H1 (cell line): ENCODE results near the gene UBE3B. TPM values are rescaled to one million over a fixed set of nuclear protein-coding genes. Genes with fewer than 3 reads are reported as not detected.

ENCODE experiments used
- ASH2L ChIP-seq: fragments of 200-600, 300-600 bp; sonication (generic); IDR thresholded peaks from one replicate; pipeline ENCODE4 v1.7.1; 2017; ENCODE audit warnings: low read length
- BACH1 ChIP-seq: IDR thresholded peaks from 2 replicates; pipeline ENCODE4 v1.6.1; 2012; ENCODE audit warnings: low read length, improper control_type of control experiment
- CBX8 ChIP-seq: fragments of 300-800, 300-1000 bp; sonication (generic); IDR thresholded peaks from 2 replicates; pipeline ENCODE4 v1.7.1; 2016; ENCODE audit warnings: low read depth, low read length, borderline replicate concordance
- CHD2 ChIP-seq: IDR thresholded peaks from 2 replicates; pipeline ENCODE4 v1.6.1; 2012; ENCODE audit warnings: low read length, improper control_type of control experiment
- CTBP2 ChIP-seq: IDR thresholded peaks from 2 replicates; pipeline ENCODE4 v1.7.0; 2011; ENCODE audit warnings: borderline replicate concordance, mild to moderate bottlenecking, moderate library complexity, mixed read lengths, low read length; ENCODE audit not compliant: insufficient read depth, insufficient read length
- GABPA ChIP-seq: IDR thresholded peaks from 2 replicates; pipeline ENCODE4 v1.6.1; 2011; ENCODE audit warnings: mild to moderate bottlenecking, low read length, moderate library complexity, borderline replicate concordance; ENCODE audit not compliant: insufficient read depth
- KDM5A ChIP-seq: fragments of 200-600 bp; IDR thresholded peaks from 2 replicates; pipeline ENCODE4 v1.7.1; 2012; ENCODE audit warnings: mild to moderate bottlenecking, low read length, inconsistent platforms, mixed read lengths
- MAX ChIP-seq: IDR thresholded peaks from 2 replicates; pipeline ENCODE4 v1.6.1; 2012; ENCODE audit warnings: inconsistent platforms
- PHF8 ChIP-seq: fragments of 200-600 bp; sonication (generic); conservative IDR thresholded peaks from 2 replicates; pipeline ENCODE4 v1.7.1; 2012; ENCODE audit warnings: low read depth, mild to moderate bottlenecking, inconsistent platforms, low read length, moderate library complexity
- POU5F1 ChIP-seq: IDR thresholded peaks from 2 replicates; pipeline ENCODE4 v1.6.1; 2011; ENCODE audit warnings: low read depth, mild to moderate bottlenecking, low read length, moderate library complexity
- RBBP5 ChIP-seq: IDR thresholded peaks from 2 replicates; pipeline ENCODE4 v1.7.1; 2012; ENCODE audit warnings: low read depth, mild to moderate bottlenecking, inconsistent platforms, low read length, moderate library complexity, borderline replicate concordance
- SP2 ChIP-seq: IDR thresholded peaks from 2 replicates; pipeline ENCODE4 v1.6.1; 2012; ENCODE audit warnings: mild to moderate bottlenecking, low read length, inconsistent platforms
- TBP ChIP-seq: IDR thresholded peaks from 2 replicates; pipeline ENCODE4 v1.6.1; 2011; ENCODE audit warnings: low read depth, low read length, improper control_type of control experiment
- TCF12 ChIP-seq: IDR thresholded peaks from 2 replicates; pipeline ENCODE4 v1.6.1; 2011; ENCODE audit warnings: low read depth, mild to moderate bottlenecking, low read length
- YY1 ChIP-seq: IDR thresholded peaks from 2 replicates; pipeline ENCODE4 v1.6.1; 2011; ENCODE audit warnings: low read depth, mild to moderate bottlenecking, low read length
- polyA plus RNA-seq, 7 experiments: library from polyadenylated mRNA; depleted of rRNA in 3 of 7; stranded (reverse) in 5 of 7; unstranded in 2 of 7; fragments of >200 nt in 5 of 7; fragments of 200-250 nt in 2 of 7; gene quantifications; 1 replicate in 5 of 7; 2 replicates in 1 of 7; 4 replicates in 1 of 7; pipeline versions ENCODE4 v1.2.1 to v1.2.3, GENCODE V29; 2011 to 2013; ENCODE audit warnings: missing spikeins in 2 of 7, mixed read lengths in 2 of 7
- total RNA-seq: library from RNA; stranded (reverse); fragmentation: NEBNext Ultra II Directional; extraction: Animal tissue kit (Norgen Biotek cat#: 25700); gene quantifications from 2 replicates; pipeline ENCODE4 v1.2.1, GENCODE V29; 2021
- TF ChIP-seq, protein P1 (sequence below): IDR thresholded peaks from 2 replicates; pipeline ENCODE4 v1.6.1; 2011; ENCODE audit warnings: low read depth, mild to moderate bottlenecking, low read length; ENCODE audit not compliant: insufficient read depth

The UBE3B gene
- total and polyA plus RNA-seq, 2 of the 8 experiments (the other 6 are each of a cell fraction or from before 2014, with no cell fraction given), result 14.0 to 21.1 TPM

GRCh38 chr12:109477185-109477962 is at the start of gene UBE3B, which contains the start of gene KCTD10 (continued):
- TF ChIP-seq CTBP2, result no peak
- TF ChIP-seq TBP, result peak; percentile 90
- no peak for TF ChIP-seq POU5F1
- TF ChIP-seq CHD2, result no peak
- peak; percentile 99 for TF ChIP-seq YY1
- TF ChIP-seq, protein P1, sequence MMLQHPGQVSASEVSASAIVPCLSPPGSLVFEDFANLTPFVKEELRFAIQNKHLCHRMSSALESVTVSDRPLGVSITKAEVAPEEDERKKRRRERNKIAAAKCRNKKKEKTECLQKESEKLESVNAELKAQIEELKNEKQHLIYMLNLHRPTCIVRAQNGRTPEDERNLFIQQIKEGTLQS, result no peak
- TF ChIP-seq GABPA, result peak; percentile 97
- peak; percentile 24; the same call in 1 of the 2 replicates for TF ChIP-seq RBBP5
- TF ChIP-seq MAX, result peak; percentile 22; the same call in 1 of the 2 replicates
- TF ChIP-seq TCF12, result no peak
- TF ChIP-seq ASH2L, result peak; percentile 95
- no peak for TF ChIP-seq CBX8
- no peak for TF ChIP-seq SP2
- TF ChIP-seq KDM5A, result peak; percentile 100
- no peak for TF ChIP-seq BACH1
- peak; percentile 87 for TF ChIP-seq PHF8
